AG04449 (cell line): ENCODE results near the gene CDC14B.
"Not testable (repeated sequence)": the region's sequence is repeated elsewhere in the genome, so short reads cannot be mapped to it uniquely, and the experiment has no call there.

Experiments used
- CTCF ChIA-PET: fragments of 350-600 bp; formaldehyde crosslinking; extraction: SDS; loops from one replicate; lab custom pipeline; 2021; ENCODE audit warnings: antibody characterized with exemption; lab: Yijun Ruan, JAX
- POLR2A ChIA-PET: fragments of 400-600, 350-600 bp; formaldehyde crosslinking; extraction: SDS; loops from one replicate; lab custom pipeline; 2020; ENCODE audit warnings: antibody characterized with exemption, inconsistent platforms; lab: Yijun Ruan, JAX
- DNase-seq: peaks from one replicate; pipeline ENCODE4 v3.0.0-alpha.2; 2010; ENCODE audit warnings: low read depth, low spot score
- H3K4me3 ChIP-seq: 2 replicates; pipeline ENCODE4 v1.5.1; 2011; ENCODE audit warnings: low read depth, mild to moderate bottlenecking, control low read depth, low read length
- TF ChIP-seq, protein P1 (sequence below): IDR thresholded peaks from one replicate; pipeline ENCODE4 v1.5.1; 2011; ENCODE audit warnings: mild to moderate bottlenecking, moderate library complexity, low read length, control low read depth, inconsistent platforms; ENCODE audit not compliant: insufficient read depth; ENCODE audit errors: missing control alignments

CDC14B gene

DNA sequence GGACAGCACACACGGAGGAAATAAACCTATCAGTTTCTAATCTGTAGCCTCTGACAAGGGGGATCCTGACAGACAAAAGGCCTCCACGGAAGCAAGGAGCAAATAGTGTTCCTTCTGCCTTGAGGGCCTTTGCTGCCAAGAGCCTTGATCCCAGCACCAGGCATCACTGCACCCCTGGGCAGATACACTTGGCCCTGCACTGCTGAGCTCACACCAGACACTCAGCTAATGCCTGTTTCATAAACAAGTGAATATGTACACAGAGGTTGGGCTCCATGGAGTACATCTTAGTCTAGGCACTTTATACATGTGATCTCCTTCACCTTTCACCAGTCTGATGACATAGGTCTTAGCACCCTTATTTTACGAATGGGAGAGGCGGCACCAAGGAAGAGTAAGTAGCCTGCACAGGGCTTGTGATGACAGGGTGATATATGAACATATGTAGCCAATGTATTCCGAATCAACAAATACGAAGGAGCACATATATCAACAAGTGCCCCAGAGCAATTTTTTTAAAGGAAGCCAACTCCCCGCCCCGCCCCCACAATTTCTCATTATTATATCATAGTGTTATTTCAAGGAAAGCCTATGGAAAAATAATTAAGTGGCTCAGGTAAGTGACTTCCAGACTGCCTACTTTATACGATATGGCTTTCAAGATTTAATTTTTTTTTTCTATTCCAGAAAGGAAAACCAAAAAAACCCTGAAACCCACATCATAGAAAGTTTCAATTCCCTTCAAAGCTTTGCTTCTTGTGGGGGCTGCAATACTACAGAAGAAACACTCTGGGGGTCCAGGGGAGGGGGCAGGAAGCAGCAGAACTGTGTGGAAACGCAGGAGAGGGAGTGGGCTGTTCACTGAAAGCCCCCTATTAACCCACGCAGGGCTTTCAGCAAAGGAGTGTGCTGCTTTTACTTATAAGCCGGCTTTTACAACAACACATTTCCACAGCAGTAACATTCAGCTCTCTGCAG lies 32.0 kb downstream of the CDC14B start:
- POLR2A ChIA-PET = no interaction called here
- H3K4me3 ChIP-seq = no peak overlapping the region
- CTCF ChIA-PET = no interaction called here
- no peak for DNase-seq
- TF ChIP-seq, protein P1, sequence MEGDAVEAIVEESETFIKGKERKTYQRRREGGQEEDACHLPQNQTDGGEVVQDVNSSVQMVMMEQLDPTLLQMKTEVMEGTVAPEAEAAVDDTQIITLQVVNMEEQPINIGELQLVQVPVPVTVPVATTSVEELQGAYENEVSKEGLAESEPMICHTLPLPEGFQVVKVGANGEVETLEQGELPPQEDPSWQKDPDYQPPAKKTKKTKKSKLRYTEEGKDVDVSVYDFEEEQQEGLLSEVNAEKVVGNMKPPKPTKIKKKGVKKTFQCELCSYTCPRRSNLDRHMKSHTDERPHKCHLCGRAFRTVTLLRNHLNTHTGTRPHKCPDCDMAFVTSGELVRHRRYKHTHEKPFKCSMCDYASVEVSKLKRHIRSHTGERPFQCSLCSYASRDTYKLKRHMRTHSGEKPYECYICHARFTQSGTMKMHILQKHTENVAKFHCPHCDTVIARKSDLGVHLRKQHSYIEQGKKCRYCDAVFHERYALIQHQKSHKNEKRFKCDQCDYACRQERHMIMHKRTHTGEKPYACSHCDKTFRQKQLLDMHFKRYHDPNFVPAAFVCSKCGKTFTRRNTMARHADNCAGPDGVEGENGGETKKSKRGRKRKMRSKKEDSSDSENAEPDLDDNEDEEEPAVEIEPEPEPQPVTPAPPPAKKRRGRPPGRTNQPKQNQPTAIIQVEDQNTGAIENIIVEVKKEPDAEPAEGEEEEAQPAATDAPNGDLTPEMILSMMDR = no peak

DNA sequence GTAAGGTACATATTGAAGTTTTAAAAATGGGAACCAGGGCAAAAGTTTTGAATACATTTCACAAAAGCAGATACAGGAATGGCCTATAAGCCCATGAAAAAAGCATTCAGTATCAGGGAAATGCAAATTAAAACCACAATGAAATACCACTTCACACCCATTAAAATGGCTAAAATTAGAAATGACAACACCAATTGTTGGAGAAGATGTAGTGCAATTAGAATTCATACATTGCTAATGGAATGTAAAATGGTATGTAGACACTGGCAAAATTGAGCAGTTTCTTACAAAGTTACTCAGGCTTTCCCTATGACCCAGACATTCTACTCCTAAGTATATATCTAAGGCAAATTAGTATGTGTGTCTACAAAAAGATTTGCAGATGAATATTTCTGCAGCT lies 34.2 kb downstream of the CDC14B start:
- ChIA-PET CTCF (no interaction called here), POLR2A (no interaction called here)
- TF ChIP-seq, protein P1 = no peak
- no peak overlapping the region for H3K4me3 ChIP-seq
- no peak for DNase-seq

DNA sequence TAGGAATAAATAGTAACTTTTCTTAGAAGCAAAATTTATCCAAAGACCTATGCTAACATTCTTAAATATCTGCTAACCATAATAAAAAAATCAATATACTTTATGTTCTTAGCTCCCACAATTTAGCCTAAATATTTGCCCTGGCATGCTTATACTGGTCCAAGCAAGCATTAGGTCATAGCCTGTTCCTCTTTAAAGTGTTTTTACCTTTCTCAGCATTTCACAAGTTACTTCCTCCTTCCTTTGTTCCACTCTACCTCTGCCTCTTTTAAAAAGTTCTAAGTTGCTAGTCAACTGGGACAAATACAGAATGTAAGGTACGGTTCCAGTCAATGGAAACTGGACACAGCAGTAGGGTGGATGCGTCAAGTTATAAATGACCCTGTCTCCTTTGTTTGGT lies 37.4 kb downstream of the CDC14B start:
- POLR2A ChIA-PET, H3K4me3 ChIP-seq, DNase-seq: not testable (repeated sequence)
- CTCF ChIA-PET = interaction anchor here (1.2 to 1.6 kb wide), 2 partner anchors 13 to 14 kb away, joined by 3 to 4 read pairs; no protein-coding TSS in a partner anchor

DNA sequence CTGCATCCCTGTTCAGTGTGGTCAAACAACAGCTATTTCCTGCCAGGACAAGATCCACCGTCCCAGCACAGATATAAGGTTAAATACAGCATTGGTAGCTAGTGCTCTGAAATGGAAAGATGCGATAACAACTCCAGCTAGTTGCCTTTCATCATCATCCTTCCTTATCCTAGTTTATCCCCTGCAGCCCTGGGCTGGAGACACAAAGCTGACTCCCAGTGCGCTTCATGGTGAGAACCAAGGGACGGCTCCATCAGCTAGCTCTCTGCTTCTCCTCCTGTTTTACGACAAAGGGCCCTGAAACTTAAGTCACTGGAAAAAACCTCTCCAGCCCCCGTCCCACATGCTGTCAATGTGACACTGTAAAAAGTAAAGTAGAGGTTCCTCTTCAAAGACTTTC lies 37.9 kb downstream of the CDC14B start:
- ChIA-PET CTCF (interaction anchor here (1.2 to 3.6 kb wide), 3 partner anchors 12 to 15 kb away, joined by 3 to 12 read pairs (median 4); no protein-coding TSS in a partner anchor), POLR2A (no interaction called here)
- DNase-seq = no peak
- H3K4me3 ChIP-seq = no peak overlapping the region
- TF ChIP-seq, protein P1 = no peak

DNA sequence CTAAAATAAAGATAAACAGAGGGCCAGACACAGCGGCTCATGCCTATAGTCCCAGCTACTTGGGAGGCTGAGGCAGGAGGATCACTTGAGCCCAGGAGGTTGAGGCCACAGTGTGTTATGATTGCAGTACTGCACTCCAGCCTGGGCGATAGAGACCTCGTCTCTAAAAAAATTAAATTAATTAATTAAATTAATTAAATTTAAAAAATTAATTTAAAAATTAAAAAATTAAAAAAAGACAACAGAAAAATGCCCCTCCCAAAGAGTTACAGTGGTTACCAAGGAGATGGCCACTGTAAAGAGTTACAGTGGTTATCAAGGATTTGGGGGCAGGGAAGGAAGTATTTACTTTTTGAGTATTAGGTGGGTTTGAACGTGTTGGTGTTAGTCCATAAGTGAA lies 38.3 kb downstream of the CDC14B start:
- DNase-seq = no peak
- TF ChIP-seq, protein P1 = no peak
- ChIA-PET POLR2A (no interaction called here), CTCF (interaction anchor here (1.6 to 3.6 kb wide), 2 partner anchors 14 to 15 kb away, joined by 4 to 12 read pairs; no protein-coding TSS in a partner anchor)
- no peak overlapping the region for H3K4me3 ChIP-seq

DNA sequence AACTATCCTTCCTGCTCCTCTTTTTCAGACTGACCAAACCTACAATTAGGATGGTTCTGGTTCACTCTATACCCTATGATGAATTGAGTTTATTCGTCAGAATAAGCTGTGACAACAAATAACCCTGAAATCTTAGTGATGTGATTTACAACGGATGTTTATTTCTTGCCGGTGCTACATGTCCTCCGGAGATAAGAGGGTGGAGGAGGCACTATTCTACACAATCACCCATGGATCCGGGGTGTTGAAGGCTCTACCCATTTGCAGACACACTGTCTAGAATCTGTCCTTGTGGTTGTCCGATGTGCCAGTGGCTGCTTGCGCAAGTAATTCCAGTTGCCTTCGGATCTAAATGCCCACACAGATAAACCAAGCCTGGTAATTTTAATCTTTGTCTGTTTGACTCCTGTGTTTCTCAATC lies 44.7 kb downstream of the CDC14B start:
- POLR2A ChIA-PET = no interaction called here
- TF ChIP-seq, protein P1 = no peak
- no peak overlapping the region for H3K4me3 ChIP-seq
- no peak for DNase-seq
- CTCF ChIA-PET = no interaction called here
